Measurements from ENCODE around the gene TRAF7.

Gene TRAF7

GRCh38 chr16:2181952-2182351 is 26.4 kb downstream of the TRAF7 start:
- no peak for TF ChIP-seq ELF4 (IDR thresholded peaks at IDR 0.05)
- TF ChIP-seq HDGF (IDR thresholded peaks at IDR 0.05; ENCODE audit: borderline replicate concordance): no peak
- TF ChIP-seq FOXK2 (IDR thresholded peaks at IDR 0.05): no peak
- no peak for TF ChIP-seq FOXM1 (IDR thresholded peaks at IDR 0.05; ENCODE audit: borderline replicate concordance)
- TF ChIP-seq FOXA1 (IDR thresholded peaks at IDR 0.05): no peak
- TF ChIP-seq ARNT (IDR thresholded peaks at IDR 0.05): no peak
- no peak for TF ChIP-seq L3MBTL2 (conservative IDR thresholded peaks at IDR 0.05)
- no peak for TF ChIP-seq PKNOX1 (IDR thresholded peaks at IDR 0.05)
- TF ChIP-seq LEF1 (IDR thresholded peaks at IDR 0.05; ENCODE audit: borderline replicate concordance): no peak
- TF ChIP-seq CTBP1 (IDR thresholded peaks at IDR 0.05; ENCODE audit: borderline replicate concordance): no peak
- no peak for TF ChIP-seq NFRKB (IDR thresholded peaks at IDR 0.05)
- no peak for DNase-seq (ENCODE audit: extremely low spot score)
- CTCF ChIA-PET: no interaction called here
- POLR2A ChIA-PET: no interaction called here

- TF ChIP-seq TARDBP (IDR thresholded peaks at IDR 0.05): no peak
- no peak for TF ChIP-seq ARNT (IDR thresholded peaks at IDR 0.05)
- TF ChIP-seq CTBP1 (IDR thresholded peaks at IDR 0.05; ENCODE audit: borderline replicate concordance): no peak
- TF ChIP-seq LEF1 (IDR thresholded peaks at IDR 0.05; ENCODE audit: borderline replicate concordance): no peak
- no peak for TF ChIP-seq ELF4 (IDR thresholded peaks at IDR 0.05)
- TF ChIP-seq FOXM1 (IDR thresholded peaks at IDR 0.05; ENCODE audit: borderline replicate concordance): no peak
- TF ChIP-seq SUZ12 (IDR thresholded peaks at IDR 0.05): no peak
- CTCF ChIA-PET: no interaction called here
- no peak for DNase-seq (ENCODE audit: extremely low spot score)
- POLR2A ChIA-PET: no interaction called here
These were observed 28.1 kb downstream of the TRAF7 start for GRCh38 chr16:2183671-2184070.

GRCh38 chr16:2184346-2184745 is 28.8 kb downstream of the TRAF7 start:
- TF ChIP-seq NFRKB (IDR thresholded peaks at IDR 0.05) (no peak), FOXM1 (IDR thresholded peaks at IDR 0.05; ENCODE audit: borderline replicate concordance) (no peak), SUZ12 (IDR thresholded peaks at IDR 0.05) (no peak), ELF4 (IDR thresholded peaks at IDR 0.05) (no peak), FOXA1 (IDR thresholded peaks at IDR 0.05) (no peak), ZNF384 (IDR thresholded peaks at IDR 0.05) (no peak), CTBP1 (IDR thresholded peaks at IDR 0.05; ENCODE audit: borderline replicate concordance) (no peak), L3MBTL2 (conservative IDR thresholded peaks at IDR 0.05) (no peak), LEF1 (IDR thresholded peaks at IDR 0.05; ENCODE audit: borderline replicate concordance) (no peak), TARDBP (IDR thresholded peaks at IDR 0.05) (no peak), HDGF (IDR thresholded peaks at IDR 0.05; ENCODE audit: borderline replicate concordance) (no peak), ARNT (IDR thresholded peaks at IDR 0.05) (no peak)
- ChIA-PET CTCF (no interaction called here), POLR2A (interaction anchor here (1.7 kb wide), 1 partner anchor 29 kb away, joined by 6 read pairs; the partner anchor contains the start of gene TRAF7)
- DNase-seq (ENCODE audit: extremely low spot score): no peak

- ChIA-PET POLR2A (interaction anchor here (1.7 kb wide), 1 partner anchor 30 kb away, joined by 6 read pairs; the partner anchor contains the start of gene TRAF7), CTCF (no interaction called here)
- no peak for TF ChIP-seq TARDBP (IDR thresholded peaks at IDR 0.05)
- no peak for TF ChIP-seq L3MBTL2 (conservative IDR thresholded peaks at IDR 0.05)
- no peak for TF ChIP-seq BHLHE40 (IDR thresholded peaks at IDR 0.05; ENCODE audit: borderline replicate concordance)
- no peak for TF ChIP-seq ARNT (IDR thresholded peaks at IDR 0.05)
- no peak for TF ChIP-seq LEF1 (IDR thresholded peaks at IDR 0.05; ENCODE audit: borderline replicate concordance)
- TF ChIP-seq SP1 (IDR thresholded peaks at IDR 0.05): no peak
- no peak for TF ChIP-seq ZNF384 (IDR thresholded peaks at IDR 0.05)
- TF ChIP-seq FOXK2 (IDR thresholded peaks at IDR 0.05): no peak
- no peak for TF ChIP-seq NFRKB (IDR thresholded peaks at IDR 0.05)
- no peak for TF ChIP-seq SUZ12 (IDR thresholded peaks at IDR 0.05)
- TF ChIP-seq PKNOX1 (IDR thresholded peaks at IDR 0.05): no peak
- TF ChIP-seq CTBP1 (IDR thresholded peaks at IDR 0.05; ENCODE audit: borderline replicate concordance): no peak
- TF ChIP-seq FOXM1 (IDR thresholded peaks at IDR 0.05; ENCODE audit: borderline replicate concordance): no peak
- no peak for TF ChIP-seq FOXA1 (IDR thresholded peaks at IDR 0.05)
- no peak for TF ChIP-seq HDGF (IDR thresholded peaks at IDR 0.05; ENCODE audit: borderline replicate concordance)
- no peak for TF ChIP-seq ELF4 (IDR thresholded peaks at IDR 0.05)
- no peak for DNase-seq (ENCODE audit: extremely low spot score)
These were observed 29.4 kb downstream of the TRAF7 start for GRCh38 chr16:2184962-2185361.

GRCh38 chr16:2186064-2186463 is 30.5 kb downstream of the TRAF7 start:
- DNase-seq (ENCODE audit: extremely low spot score): no peak
- POLR2A ChIA-PET: interaction anchor here (1.7 kb wide), 1 partner anchor 31 kb away, joined by 6 read pairs; the partner anchor contains the start of gene TRAF7
- CTCF ChIA-PET: no interaction called here
- TF ChIP-seq SUZ12 (IDR thresholded peaks at IDR 0.05) (no peak), NFRKB (IDR thresholded peaks at IDR 0.05) (no peak), FOXA1 (IDR thresholded peaks at IDR 0.05) (no peak), CTBP1 (IDR thresholded peaks at IDR 0.05; ENCODE audit: borderline replicate concordance) (no peak), FOXM1 (IDR thresholded peaks at IDR 0.05; ENCODE audit: borderline replicate concordance) (no peak), HDGF (IDR thresholded peaks at IDR 0.05; ENCODE audit: borderline replicate concordance) (no peak), ZNF384 (IDR thresholded peaks at IDR 0.05) (no peak), ELF4 (IDR thresholded peaks at IDR 0.05) (no peak), ARNT (IDR thresholded peaks at IDR 0.05) (no peak), L3MBTL2 (conservative IDR thresholded peaks at IDR 0.05) (no peak), LEF1 (IDR thresholded peaks at IDR 0.05; ENCODE audit: borderline replicate concordance) (no peak), SP1 (IDR thresholded peaks at IDR 0.05) (no peak), BHLHE40 (IDR thresholded peaks at IDR 0.05; ENCODE audit: borderline replicate concordance) (no peak)

- TF ChIP-seq ZNF384 (IDR thresholded peaks at IDR 0.05) (no peak), L3MBTL2 (conservative IDR thresholded peaks at IDR 0.05) (no peak), SUZ12 (IDR thresholded peaks at IDR 0.05) (no peak), FOXA1 (IDR thresholded peaks at IDR 0.05) (no peak), FOXM1 (IDR thresholded peaks at IDR 0.05; ENCODE audit: borderline replicate concordance) (no peak), TARDBP (IDR thresholded peaks at IDR 0.05) (no peak), CTBP1 (IDR thresholded peaks at IDR 0.05; ENCODE audit: borderline replicate concordance) (no peak), NFRKB (IDR thresholded peaks at IDR 0.05) (no peak), ARNT (IDR thresholded peaks at IDR 0.05) (no peak), HDGF (IDR thresholded peaks at IDR 0.05; ENCODE audit: borderline replicate concordance) (no peak), LEF1 (IDR thresholded peaks at IDR 0.05; ENCODE audit: borderline replicate concordance) (no peak)
- POLR2A ChIA-PET: no interaction called here
- CTCF ChIA-PET: no interaction called here
- no peak for DNase-seq (ENCODE audit: extremely low spot score)
These were observed 30.9 kb downstream of the TRAF7 start for GRCh38 chr16:2186505-2186904.

Measured in HEK293T (cell line).